Measurements from ENCODE around the gene POLH.
A peak's percentile ranks its signal among the peaks of the same experiment; 100 is the strongest.

Gene POLH

GRCh38 chr6:43628393-43629103 is 52.6 kb downstream of the POLH start:
- peak; percentile 63; the same call in 1 of the 2 replicates for TF ChIP-seq TAF1 (IDR thresholded peaks at IDR 0.05; ENCODE audit: borderline replicate concordance, insufficient read depth, low read length)
- TF ChIP-seq REST (IDR thresholded peaks at IDR 0.05; ENCODE audit: insufficient read depth in 1 of 2, low read depth in 2 of 2, low read length in 2 of 2), result no peak; a peak in 1 of 4 replicates

GRCh38 chr6:43629104-43629504 is 53.1 kb downstream of the POLH start, which contains the start of gene GTPBP2:
Gene GTPBP2, minus strand, starts transcription at chr6:43629264. Its CDS starts 102 bp downstream, at chr6:43629162.
- no peak for TF ChIP-seq REST (IDR thresholded peaks at IDR 0.05; ENCODE audit: insufficient read depth in 1 of 2, low read depth in 2 of 2, low read length in 2 of 2)
- TF ChIP-seq FOXP2 (optimal IDR thresholded peaks at IDR 0.05; ENCODE audit: borderline replicate concordance, extremely low read depth, extremely low read length, insufficient read depth), result peak; percentile 90
- 0 out of 2 replicates have a peak, but pooled peaks have one; percentile 23 for TF ChIP-seq POLR2AphosphoS5 (IDR thresholded peaks at IDR 0.05; ENCODE audit: low read depth, low read length)
- peak; percentile 65; the same call in 1 of the 2 replicates for TF ChIP-seq SIN3A (IDR thresholded peaks at IDR 0.05; ENCODE audit: borderline replicate concordance, insufficient read depth, low read length)
- TF ChIP-seq TAF1 (IDR thresholded peaks at IDR 0.05; ENCODE audit: borderline replicate concordance, insufficient read depth, low read length), result no peak

GRCh38 chr6:43629505-43630300 is 53.7 kb downstream of the POLH start:
- peak; percentile 87; the same call in 1 of the 2 replicates for TF ChIP-seq TAF1 (IDR thresholded peaks at IDR 0.05; ENCODE audit: borderline replicate concordance, insufficient read depth, low read length)
- TF ChIP-seq POLR2AphosphoS5 (IDR thresholded peaks at IDR 0.05; ENCODE audit: low read depth, low read length), result peak; percentile 90
- peak in 1 of 2 experiments; percentile 62; a peak in 1 of 4 replicates for TF ChIP-seq REST (IDR thresholded peaks at IDR 0.05; ENCODE audit: insufficient read depth in 1 of 2, low read depth in 2 of 2, low read length in 2 of 2)
- no peak for TF ChIP-seq FOXP2 (optimal IDR thresholded peaks at IDR 0.05; ENCODE audit: borderline replicate concordance, extremely low read depth, extremely low read length, insufficient read depth)
- 0 out of 2 replicates have a peak, but pooled peaks have one; percentile 22 for TF ChIP-seq SIN3A (IDR thresholded peaks at IDR 0.05; ENCODE audit: borderline replicate concordance, insufficient read depth, low read length)

GRCh38 chr6:43630980-43631619 is 55.1 kb downstream of the POLH start:
- TF ChIP-seq SIN3A (IDR thresholded peaks at IDR 0.05; ENCODE audit: borderline replicate concordance, insufficient read depth, low read length) (no peak), POLR2AphosphoS5 (IDR thresholded peaks at IDR 0.05; ENCODE audit: low read depth, low read length) (no peak), FOXP2 (optimal IDR thresholded peaks at IDR 0.05; ENCODE audit: borderline replicate concordance, extremely low read depth, extremely low read length, insufficient read depth) (no peak), TAF1 (IDR thresholded peaks at IDR 0.05; ENCODE audit: borderline replicate concordance, insufficient read depth, low read length) (no peak), REST (IDR thresholded peaks at IDR 0.05; ENCODE audit: insufficient read depth in 1 of 2, low read depth in 2 of 2, low read length in 2 of 2) (no peak)

Measured in PFSK-1 (cell line).